Motor neuron (in vitro differentiated cells): ENCODE measurements around the gene LIF. TPM values are rescaled to one million over a fixed set of nuclear protein-coding genes. Genes with fewer than 3 reads are reported as not detected.

Experiments used
- ATAC-seq, 8 experiments: fragments of 200-7000 bp; cut with Tn5 transposase; replicated peaks in 6 of 8; 2 replicates each; pipeline ENCODE4 v1.8.0; 2021; ENCODE audit warnings: mild to moderate bottlenecking in 8 of 8, moderate library complexity in 8 of 8
- H3K27ac ChIP-seq, 2 donors: fragments of 250-450 bp; sonication (Bioruptor Pico); 2 replicates each; pipeline ENCODE4 v1.9.0; 2021; ENCODE audit warnings: antibody characterized with exemption in 2 of 2, mild to moderate bottlenecking in 2 of 2, moderate library complexity in 1 of 2
- H3K4me1 ChIP-seq, 2 donors: fragments of 250-450 bp; sonication (Bioruptor Pico); replicated peaks in 1 of 2; 2 replicates each; pipeline ENCODE4 v1.6.1; 2021; ENCODE audit warnings: antibody characterized with exemption in 2 of 2, mild to moderate bottlenecking in 2 of 2, moderate library complexity in 1 of 2
- H3K4me3 ChIP-seq, 5 donors: fragments of 250-450 bp; sonication (Bioruptor Pico); 2 replicates each; pipeline ENCODE4 v1.9.0; 2021; ENCODE audit warnings: antibody characterized with exemption in 5 of 5, mild to moderate bottlenecking in 5 of 5, moderate library complexity in 4 of 5
- WGBS, 10 experiments: fragments of 450-650 bp; shearing (Covaris generic); methylation state at CpG; one replicate each; pipeline ENCODE4 v1.0.0; 2022; 5-methylcytosine and 5-hydroxymethylcytosine counted together
- in situ Hi-C, 9 experiments: fragments of 400-800 bp; cut with MboI; loops; one replicate each; pipeline ENCODE4 v1.15.0; 2021; ENCODE audit warnings: low sequenced_read_pairs in 9 of 9, low pct_unique_long_range_greater_than_20kb in 2 of 9; ENCODE audit not compliant: unreplicated experiment in 9 of 9
- total RNA-seq, 8 experiments: library from RNA; unstranded; fragments of 300-600 nt; gene quantifications; 2 replicates each; pipeline versions ENCODE4 v1.2.3 to v1.2.4, GENCODE V29; 2022

Gene LIF
- total RNA-seq, 8 experiments from 2014 or later = 0.81 to 14.8 (median 4.3) TPM

DNA sequence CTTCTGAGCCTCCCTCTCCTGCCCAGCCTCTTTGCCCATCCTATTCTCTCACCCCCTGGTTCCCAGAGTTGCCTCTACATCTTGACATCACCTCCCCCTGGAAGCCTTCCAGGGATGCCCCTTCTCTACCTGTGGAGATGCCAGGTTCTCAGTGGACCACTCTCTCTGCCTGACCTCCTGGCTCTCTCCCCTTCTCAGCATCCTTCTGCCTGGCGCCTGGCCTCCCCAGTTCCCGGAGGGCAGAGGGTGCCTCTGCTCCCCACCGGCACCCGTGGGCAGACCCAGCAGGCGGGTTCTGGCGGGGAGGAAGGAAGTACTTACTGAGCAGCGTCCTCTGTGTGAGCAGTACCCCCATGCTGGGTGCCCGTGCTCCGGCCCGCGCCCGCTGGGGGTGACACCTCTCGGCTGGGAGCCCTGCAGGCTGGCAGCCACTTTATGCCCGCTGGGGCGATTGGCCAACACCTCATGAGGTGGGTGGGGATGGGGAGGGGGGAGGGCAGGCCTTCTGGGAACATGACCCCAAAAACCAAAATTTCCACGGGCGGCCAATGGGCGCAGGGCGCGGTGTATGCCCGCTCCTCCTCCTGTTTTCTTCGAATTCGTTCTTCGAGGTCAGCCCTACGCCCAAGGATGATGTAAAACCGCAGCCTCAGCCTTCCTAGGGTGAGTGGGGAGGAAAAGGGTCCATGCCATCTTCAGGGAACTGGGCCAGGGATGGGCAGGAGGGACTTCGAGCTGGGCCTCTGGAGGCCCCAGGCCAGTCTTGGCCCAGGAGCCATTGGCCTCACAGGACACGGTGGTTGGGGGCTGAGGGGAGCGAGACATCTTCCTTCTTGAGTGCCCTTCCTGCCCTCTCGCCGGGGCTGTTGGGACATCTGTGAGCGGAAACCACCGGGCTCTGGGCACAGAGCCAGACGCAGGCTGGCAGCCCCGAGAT lies 20.2 kb upstream of the LIF start, which contains the start of gene OSM:
OSM (minus strand) TSS at position 407 of the 937 bp plus-strand sequence; CDS start at position 355, 52 bp downstream.
- Histone ChIP-seq H3K4me1 (peaks cover 0 to 7% of the 10 kb centered on the region in 2 donors), H3K4me3 (no peak within 1 kb of the TSS), H3K27ac (no peak within 1 kb of the TSS)
- no peak for ATAC-seq
- 67 to 100% (median 95%) methylated on average over 1 to 4 of the region's 35 CpGs; no CpG with 5 or more reads in 6 of the 10 experiments for WGBS, 10 experiments
- in situ Hi-C loops = loop anchor here in 1 of 9 experiments (10.0 kb wide), 1 partner anchor 162 kb away; no protein-coding TSS in a partner anchor

DNA sequence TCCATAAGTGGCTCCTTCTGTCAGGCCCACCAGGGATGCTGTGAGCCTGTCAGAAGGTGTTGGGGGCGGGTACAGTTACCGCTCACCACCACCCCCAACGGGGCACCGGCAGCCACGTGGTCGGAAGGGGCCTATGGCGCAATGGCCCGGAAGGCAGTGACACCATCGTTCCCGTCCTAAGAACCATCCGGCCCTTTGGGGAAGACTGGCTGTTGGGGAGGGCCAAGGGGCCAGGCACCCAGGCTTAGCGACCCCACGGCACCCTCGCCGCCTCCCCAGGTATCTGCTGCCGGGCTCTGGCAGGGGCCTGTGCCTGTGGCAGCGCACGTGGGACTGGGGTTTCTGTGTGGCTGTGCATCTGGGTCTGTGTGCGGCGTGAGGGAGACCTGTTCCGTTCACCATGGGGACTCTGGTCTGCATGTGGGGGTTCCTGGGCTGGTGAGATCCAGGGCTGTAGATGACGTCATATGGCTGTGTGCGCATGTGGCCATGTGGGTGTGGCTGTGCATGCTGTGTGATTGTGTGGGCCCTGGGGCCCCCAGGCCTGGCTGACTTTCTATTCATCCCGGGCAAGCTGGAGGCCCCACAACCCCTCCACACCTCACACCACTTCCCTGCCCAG lies 19.4 kb upstream of the LIF start:
- in situ Hi-C loops = loop anchor here in 1 of 9 experiments (10.0 kb wide), 1 partner anchor 161 kb away; no protein-coding TSS in a partner anchor
- H3K27ac ChIP-seq = no peak overlapping the region
- H3K4me3 ChIP-seq = no peak overlapping the region
- peaks cover 0 to 7% of the 10 kb centered on the region in 2 donors for H3K4me1 ChIP-seq
- WGBS, 10 experiments = 20 to 100% (median 88%) methylated on average over 1 to 4 of the region's 24 CpGs; no CpG with 5 or more reads in 6 of the 10 experiments
- ATAC-seq = peak in 4 of 8 experiments; percentile 27 to 74 (median 50)

DNA sequence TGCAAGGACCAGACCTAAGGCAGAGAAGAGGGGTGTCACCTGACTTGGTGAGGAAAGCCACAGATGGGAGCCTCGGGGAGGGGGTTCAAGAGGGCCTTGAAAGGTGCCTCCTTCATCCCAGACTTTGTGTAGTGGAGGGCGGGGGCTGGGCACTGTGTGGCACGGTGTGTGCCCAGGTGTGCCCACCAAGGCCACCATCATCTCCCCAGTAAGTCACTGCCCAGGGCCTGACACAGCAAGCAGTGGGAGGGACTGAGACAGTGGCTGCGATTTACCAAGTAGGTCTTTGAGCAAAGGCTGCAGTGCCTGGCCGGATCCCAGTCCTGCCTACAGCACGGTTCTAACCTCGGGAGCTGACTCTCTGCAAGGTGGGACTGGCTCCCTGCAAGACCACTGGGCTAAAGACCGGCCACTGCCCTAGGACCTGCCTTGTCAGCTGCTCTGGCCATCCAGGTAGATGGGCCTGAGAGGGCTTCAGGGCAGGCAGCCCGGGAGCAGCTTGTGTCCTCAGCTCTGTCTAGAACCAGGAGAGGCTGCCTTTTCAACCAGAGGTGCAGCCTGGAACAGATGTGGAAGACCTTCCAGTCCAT lies 18.7 kb upstream of the LIF start:
- H3K4me3 ChIP-seq = no peak overlapping the region
- peaks cover 0 to 7% of the 10 kb centered on the region in 2 donors for H3K4me1 ChIP-seq
- 83 to 90% (median 83%) methylated on average over 1 to 2 of the region's 9 CpGs; no CpG with 5 or more reads in 7 of the 10 experiments for WGBS, 10 experiments
- no peak for ATAC-seq
- in situ Hi-C loops = loop anchor here in 1 of 9 experiments (10.0 kb wide), 1 partner anchor 160 kb away; no protein-coding TSS in a partner anchor
- no peak overlapping the region for H3K27ac ChIP-seq

DNA sequence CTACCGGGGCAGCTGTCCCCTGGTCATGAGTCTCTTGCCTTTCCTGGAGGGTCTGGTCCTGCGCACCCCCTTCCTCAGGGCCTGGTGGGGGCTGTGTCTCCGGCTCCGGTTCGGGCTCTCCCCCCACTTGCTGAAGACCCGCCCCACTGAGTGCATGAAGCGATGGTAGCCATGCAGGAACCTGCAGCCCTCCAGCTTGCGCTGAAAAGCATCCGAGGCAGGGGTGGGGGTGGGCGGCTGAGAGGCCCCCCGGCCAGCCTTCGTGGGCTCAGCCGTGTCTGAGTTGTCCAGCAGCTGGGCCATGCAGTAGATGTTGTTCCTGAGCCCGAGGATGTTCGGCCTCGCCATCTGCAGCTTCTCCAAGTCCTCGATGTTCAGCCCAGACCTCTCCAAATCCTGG lies 17.3 kb upstream of the LIF start:
- in situ Hi-C loops = loop anchor here in 1 of 9 experiments (10.0 kb wide), 1 partner anchor 159 kb away; no protein-coding TSS in a partner anchor
- peak in 1 of 8 experiments; percentile 2 for ATAC-seq
- H3K4me3 ChIP-seq = no peak overlapping the region
- peaks cover 0 to 7% of the 10 kb centered on the region in 2 donors for H3K4me1 ChIP-seq
- H3K27ac ChIP-seq = no peak overlapping the region
- WGBS, 10 experiments = 88 to 100% (median 92%) methylated on average over 1 to 5 of the region's 17 CpGs; no CpG with 5 or more reads in 7 of the 10 experiments

DNA sequence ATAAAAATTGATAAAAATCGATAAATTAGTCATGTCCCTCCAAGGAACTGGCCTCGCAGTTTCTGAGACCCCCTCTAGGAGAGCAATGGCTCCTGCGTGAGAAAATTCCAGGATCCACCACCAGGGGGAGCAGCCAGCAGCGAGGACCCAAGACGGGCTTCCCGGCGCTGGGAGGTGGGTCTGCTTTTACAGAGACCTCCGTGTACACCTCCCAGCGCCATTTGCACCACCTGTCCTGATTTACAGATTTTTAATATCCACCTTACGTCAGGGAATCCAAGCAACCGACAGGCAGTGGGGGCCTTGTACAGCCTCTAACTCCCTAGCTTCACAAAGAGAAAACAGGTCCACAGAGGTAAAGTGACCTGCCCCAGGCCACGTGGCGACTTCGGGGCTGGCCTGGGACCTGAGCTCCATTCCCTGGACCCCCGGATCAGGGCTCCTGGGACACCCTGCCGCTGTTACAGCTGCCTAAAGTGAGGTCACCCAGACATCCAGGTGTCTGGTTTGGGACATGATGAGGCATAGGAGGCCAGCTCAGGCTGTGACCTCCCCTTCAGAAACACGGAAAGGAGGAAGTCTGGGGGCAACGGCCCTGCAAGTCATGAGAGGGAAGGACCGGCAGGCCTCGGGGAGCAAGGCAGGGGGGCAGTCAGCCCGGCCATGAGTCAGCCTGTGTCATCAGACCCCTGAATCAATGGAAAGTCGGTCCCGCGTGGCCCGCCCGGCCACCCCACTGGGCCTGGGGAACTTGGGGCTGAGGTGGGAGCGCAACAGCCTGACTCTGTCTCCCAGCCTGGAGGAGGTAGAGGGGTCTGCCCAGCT lies 16.6 kb upstream of the LIF start:
- in situ Hi-C loops = loop anchor here in 1 of 9 experiments (10.0 kb wide), 1 partner anchor 158 kb away; no protein-coding TSS in a partner anchor
- H3K4me1 ChIP-seq = peaks cover 0 to 7% of the 10 kb centered on the region in 2 donors
- peak; percentile 48 to 90 (median 63) for ATAC-seq
- 0 to 49% (median 3%) methylated on average over 1 to 18 of the region's 27 CpGs; no CpG with 5 or more reads in 2 of the 10 experiments for WGBS, 10 experiments
- no peak overlapping the region for H3K27ac ChIP-seq
- H3K4me3 ChIP-seq = no peak overlapping the region

DNA sequence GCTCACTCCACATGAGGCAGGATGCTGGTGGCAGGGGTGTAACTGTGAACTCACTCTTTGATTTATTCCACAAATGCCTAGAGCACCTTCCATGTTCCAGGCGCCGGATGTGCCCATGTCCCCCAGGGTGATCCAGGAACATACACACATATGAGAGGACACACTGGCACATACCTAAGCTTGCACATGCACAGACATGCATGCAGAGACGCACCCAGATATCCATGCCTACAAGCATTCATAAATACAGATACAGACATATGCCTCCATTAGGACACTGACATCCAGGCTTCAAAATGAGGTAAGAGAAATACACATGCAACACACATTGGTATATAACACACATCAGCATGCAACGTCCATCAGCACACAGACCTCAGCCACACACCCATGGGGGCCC lies 15.6 kb upstream of the LIF start:
- in situ Hi-C loops = loop anchor here in 1 of 9 experiments (10.0 kb wide), 1 partner anchor 157 kb away; no protein-coding TSS in a partner anchor
- Histone ChIP-seq H3K4me1 (peaks cover 0 to 7% of the 10 kb centered on the region in 2 donors), H3K27ac (no peak overlapping the region), H3K4me3 (no peak overlapping the region)
- WGBS, 10 experiments = 73 to 100% (median 100%) methylated on average over 1 to 3 of the region's 4 CpGs; no CpG with 5 or more reads in 4 of the 10 experiments
- ATAC-seq = peak in 1 of 8 experiments; percentile 13

DNA sequence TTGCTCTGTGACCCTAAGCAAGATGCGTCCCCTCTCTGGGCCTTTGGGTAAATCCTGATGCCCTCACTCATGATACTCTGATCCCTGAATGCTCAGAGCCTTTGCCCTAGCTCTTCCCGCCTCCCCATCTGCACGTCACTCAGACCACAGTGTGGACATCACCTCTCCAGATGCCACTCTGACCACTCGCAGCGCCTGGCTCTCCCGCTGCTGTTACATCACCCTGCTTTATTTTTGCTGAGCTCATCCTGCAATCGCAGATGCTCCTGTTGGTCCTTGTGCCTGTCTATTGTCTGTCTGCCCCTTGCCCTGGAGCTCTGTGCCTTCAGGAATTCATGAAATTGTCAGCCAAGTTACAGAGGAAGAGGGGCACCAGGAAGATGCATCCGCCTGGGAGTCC lies 14.6 kb upstream of the LIF start:
- in situ Hi-C loops = loop anchor here in 1 of 9 experiments (10.0 kb wide), 1 partner anchor 156 kb away; no protein-coding TSS in a partner anchor
- Histone ChIP-seq H3K4me1 (peaks cover 0 to 7% of the 10 kb centered on the region in 2 donors), H3K27ac (no peak overlapping the region), H3K4me3 (no peak overlapping the region)
- peak in 5 of 8 experiments; percentile 33 to 63 (median 42) for ATAC-seq
- WGBS, 10 experiments = 67 to 100% (median 83%) methylated on average over 1 to 7 of the region's 8 CpGs; no CpG with 5 or more reads in 2 of the 10 experiments

DNA sequence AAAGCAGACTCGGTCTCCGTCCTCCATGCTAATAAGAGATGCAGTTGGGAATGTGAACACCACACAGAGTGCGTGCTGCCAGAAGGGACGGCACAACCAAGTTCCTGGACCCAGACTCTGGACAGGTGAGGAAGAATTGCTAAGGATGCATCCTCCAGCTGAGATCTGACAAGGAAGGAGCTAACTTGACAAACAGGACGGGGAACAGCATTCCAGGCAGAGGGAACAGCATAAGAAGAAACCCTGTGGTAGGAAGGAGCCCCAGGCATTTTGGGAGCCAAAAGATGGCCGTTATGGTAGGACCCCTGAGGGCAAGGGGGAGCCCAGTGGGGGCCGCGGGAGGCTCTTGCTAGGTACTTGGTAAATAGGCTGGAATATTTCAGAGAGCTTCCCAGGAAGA lies 14.1 kb upstream of the LIF start:
- WGBS, 10 experiments = 66 to 100% (median 92%) methylated on average over 1 to 6 of the region's 8 CpGs; no CpG with 5 or more reads in 4 of the 10 experiments
- H3K4me3 ChIP-seq = no peak overlapping the region
- ATAC-seq = no peak
- no peak overlapping the region for H3K27ac ChIP-seq
- peaks cover 0 to 7% of the 10 kb centered on the region in 2 donors for H3K4me1 ChIP-seq
- in situ Hi-C loops = loop anchor here in 1 of 9 experiments (10.0 kb wide), 1 partner anchor 156 kb away; no protein-coding TSS in a partner anchor

DNA sequence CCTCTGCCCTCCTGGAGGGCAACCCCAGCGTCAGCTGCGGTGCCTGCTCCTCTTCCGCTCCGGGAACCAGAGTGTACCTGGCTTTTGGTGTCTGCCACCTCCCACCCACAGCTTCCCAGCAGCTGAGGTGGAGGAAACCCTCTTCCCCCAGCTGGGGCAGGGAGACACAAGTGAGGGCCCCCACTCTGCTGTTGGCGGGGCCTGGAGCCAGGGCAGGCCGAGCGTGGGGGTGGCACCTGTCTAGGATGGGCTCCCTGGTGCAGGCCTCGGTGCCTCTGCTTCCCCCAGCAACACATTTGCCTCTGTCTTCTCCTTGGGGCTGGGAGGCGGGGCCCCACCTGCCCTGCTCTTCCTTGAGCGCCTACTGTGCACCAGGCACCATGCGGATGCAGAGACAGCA lies 13.7 kb upstream of the LIF start:
- in situ Hi-C loops = loop anchor here in 1 of 9 experiments (10.0 kb wide), 1 partner anchor 155 kb away; no protein-coding TSS in a partner anchor
- peaks cover 0 to 7% of the 10 kb centered on the region in 2 donors for H3K4me1 ChIP-seq
- WGBS, 10 experiments = 88 to 100% (median 98%) methylated on average over 2 to 7 of the region's 11 CpGs; no CpG with 5 or more reads in 7 of the 10 experiments
- no peak overlapping the region for H3K4me3 ChIP-seq
- no peak overlapping the region for H3K27ac ChIP-seq
- ATAC-seq = no peak

DNA sequence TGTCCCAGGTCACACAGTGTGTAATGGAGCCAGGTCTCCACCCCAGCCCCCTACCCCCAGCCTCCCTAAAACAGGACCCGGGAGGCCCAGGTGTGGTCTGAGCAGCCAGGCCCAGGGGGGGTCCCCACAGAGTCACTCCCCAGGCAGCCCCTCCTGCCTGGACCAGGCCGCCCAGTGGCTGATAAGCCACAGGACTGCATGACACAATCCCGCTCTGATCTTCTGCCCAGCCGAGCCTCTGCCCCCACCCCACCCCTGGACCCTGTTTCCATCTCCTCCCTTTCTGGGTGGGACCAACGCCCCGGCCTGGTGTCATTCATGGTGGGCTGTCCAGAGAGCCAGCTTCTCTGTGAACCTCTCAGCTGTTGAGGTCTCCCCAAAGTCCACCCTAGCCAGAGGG lies 7.8 kb upstream of the LIF start:
- ATAC-seq = no peak
- WGBS, 10 experiments = 67% methylated on average over 1 of the region's 6 CpGs; no CpG with 5 or more reads in 9 of the 10 experiments
- no peak overlapping the region for H3K4me3 ChIP-seq
- in situ Hi-C loops = no loop called here
- H3K27ac ChIP-seq = peak overlapping the region; percentile 80 to 82
- peaks cover 23 to 35% of the 10 kb centered on the region in 2 donors for H3K4me1 ChIP-seq

DNA sequence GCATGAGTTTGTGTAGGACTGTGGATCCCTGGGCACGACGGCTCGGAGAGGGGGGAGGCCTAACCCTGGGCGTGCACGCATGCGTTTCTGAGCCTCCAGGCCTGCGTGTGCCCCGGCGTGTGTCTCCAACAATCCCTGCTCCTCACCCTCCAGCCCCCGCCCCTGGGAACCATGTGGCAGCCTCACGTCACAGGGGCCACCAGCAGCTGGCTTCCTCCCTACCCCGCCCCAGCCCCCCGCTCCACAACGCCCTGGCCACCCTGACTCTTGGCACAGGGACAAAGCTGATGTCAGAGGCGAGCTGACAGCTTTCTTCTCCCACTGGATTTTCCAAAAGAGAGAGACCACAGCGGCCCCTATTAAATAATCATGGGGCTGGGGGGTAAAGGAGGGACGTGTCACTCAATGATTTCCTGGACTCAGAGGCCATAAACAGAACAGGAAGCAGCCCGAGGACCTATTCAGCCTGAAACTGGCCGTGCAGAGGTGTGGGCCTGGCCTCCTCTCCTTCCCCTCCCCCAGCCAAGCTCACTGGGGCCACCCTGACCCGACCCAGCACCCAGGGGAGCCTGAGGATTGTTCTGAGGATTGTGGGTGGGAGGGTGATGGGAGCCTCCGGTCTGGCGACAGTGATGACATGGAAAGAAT lies 6.8 kb upstream of the LIF start:
- peak; percentile 30 to 76 (median 70) for ATAC-seq
- WGBS, 10 experiments = 27% methylated on average over 3 of the region's 22 CpGs; no CpG with 5 or more reads in 9 of the 10 experiments
- H3K4me3 ChIP-seq = no peak overlapping the region
- in situ Hi-C loops = no loop called here
- peak overlapping the region; percentile 80 to 82 for H3K27ac ChIP-seq
- peaks cover 31 to 43% of the 10 kb centered on the region in 2 donors for H3K4me1 ChIP-seq
